Spleen (tissue), 7 donors: ENCODE measurements around the gene ADAM11.

Source experiments
- POLR2A ChIP-seq, 3 donors: fragments of 450-650 bp; IDR thresholded peaks; one replicate each; pipeline ENCODE4 v1.5.1; 2017; ENCODE audit warnings: antibody characterized with exemption in 3 of 3, mild to moderate bottlenecking in 1 of 3
- POLR2AphosphoS5 ChIP-seq, 3 donors: sonication (generic); formaldehyde crosslinking; IDR thresholded peaks; one replicate each; pipeline ENCODE4 v1.5.1; 2017; ENCODE audit warnings: antibody characterized with exemption in 3 of 3
- TF ChIP-seq, protein P1 (sequence below), 11 experiments: fragments of 200-600 bp in 7 of 11; fragments of 450-650 bp in 4 of 11; sonication (generic) in 4 of 11; IDR thresholded peaks in 8 of 11; conservative IDR thresholded peaks in 3 of 11; 1 replicate in 7 of 11; 2 replicates in 4 of 11; pipeline versions ENCODE4 v1.4.0 to v1.8.0; 2016 to 2021; ENCODE audit warnings: antibody characterized with exemption in 11 of 11, inconsistent platforms in 4 of 11, mild to moderate bottlenecking in 1 of 11
- donor health status: DM: no; HTN: no; CAD: no; lungs with moderate emphysema.
- donor health status: DM: no; HTN: no; CAD: no.
- donor health status: DM: no; HTN: no; CAD: no.

DNA sequence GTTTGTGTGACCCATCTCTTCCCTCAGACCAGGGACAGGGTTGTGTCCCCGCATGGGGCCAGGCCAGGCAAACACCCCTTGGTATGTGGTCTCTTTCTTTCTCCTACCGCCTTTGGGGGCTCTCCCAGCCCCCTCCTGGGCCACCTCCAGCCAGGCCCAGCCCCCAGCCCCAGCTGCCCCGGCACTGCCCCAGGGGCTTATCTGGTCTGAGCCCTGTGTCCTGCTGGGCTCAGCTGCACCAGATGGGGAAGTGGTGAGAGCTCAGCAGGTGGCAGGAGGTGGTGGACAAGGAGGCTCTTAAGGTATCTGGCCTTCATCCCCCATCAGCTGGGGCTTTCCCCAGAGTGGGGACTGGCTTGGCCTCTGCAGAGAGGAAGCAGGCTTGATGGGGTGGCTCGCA is 8.7 kb downstream of the ADAM11 start:
- TF ChIP-seq, protein P1, sequence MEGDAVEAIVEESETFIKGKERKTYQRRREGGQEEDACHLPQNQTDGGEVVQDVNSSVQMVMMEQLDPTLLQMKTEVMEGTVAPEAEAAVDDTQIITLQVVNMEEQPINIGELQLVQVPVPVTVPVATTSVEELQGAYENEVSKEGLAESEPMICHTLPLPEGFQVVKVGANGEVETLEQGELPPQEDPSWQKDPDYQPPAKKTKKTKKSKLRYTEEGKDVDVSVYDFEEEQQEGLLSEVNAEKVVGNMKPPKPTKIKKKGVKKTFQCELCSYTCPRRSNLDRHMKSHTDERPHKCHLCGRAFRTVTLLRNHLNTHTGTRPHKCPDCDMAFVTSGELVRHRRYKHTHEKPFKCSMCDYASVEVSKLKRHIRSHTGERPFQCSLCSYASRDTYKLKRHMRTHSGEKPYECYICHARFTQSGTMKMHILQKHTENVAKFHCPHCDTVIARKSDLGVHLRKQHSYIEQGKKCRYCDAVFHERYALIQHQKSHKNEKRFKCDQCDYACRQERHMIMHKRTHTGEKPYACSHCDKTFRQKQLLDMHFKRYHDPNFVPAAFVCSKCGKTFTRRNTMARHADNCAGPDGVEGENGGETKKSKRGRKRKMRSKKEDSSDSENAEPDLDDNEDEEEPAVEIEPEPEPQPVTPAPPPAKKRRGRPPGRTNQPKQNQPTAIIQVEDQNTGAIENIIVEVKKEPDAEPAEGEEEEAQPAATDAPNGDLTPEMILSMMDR (IDR thresholded peaks at IDR 0.05 in 8 of 11, conservative IDR thresholded peaks at IDR 0.05 in 3 of 11): no peak
- TF ChIP-seq POLR2AphosphoS5 (IDR thresholded peaks at IDR 0.05) (no peak), POLR2A (IDR thresholded peaks at IDR 0.05) (no peak)
